GM12874 (cell line): Measurements from ENCODE around the gene TMEM43.

Experiments used
- TF ChIP-seq, protein P1 (sequence below): IDR thresholded peaks from 2 replicates; pipeline ENCODE4 v1.5.1; 2011; ENCODE audit warnings: low read depth, mild to moderate bottlenecking, control low read depth, low read length, moderate library complexity; ENCODE audit not compliant: insufficient read depth

TMEM43 gene

DNA sequence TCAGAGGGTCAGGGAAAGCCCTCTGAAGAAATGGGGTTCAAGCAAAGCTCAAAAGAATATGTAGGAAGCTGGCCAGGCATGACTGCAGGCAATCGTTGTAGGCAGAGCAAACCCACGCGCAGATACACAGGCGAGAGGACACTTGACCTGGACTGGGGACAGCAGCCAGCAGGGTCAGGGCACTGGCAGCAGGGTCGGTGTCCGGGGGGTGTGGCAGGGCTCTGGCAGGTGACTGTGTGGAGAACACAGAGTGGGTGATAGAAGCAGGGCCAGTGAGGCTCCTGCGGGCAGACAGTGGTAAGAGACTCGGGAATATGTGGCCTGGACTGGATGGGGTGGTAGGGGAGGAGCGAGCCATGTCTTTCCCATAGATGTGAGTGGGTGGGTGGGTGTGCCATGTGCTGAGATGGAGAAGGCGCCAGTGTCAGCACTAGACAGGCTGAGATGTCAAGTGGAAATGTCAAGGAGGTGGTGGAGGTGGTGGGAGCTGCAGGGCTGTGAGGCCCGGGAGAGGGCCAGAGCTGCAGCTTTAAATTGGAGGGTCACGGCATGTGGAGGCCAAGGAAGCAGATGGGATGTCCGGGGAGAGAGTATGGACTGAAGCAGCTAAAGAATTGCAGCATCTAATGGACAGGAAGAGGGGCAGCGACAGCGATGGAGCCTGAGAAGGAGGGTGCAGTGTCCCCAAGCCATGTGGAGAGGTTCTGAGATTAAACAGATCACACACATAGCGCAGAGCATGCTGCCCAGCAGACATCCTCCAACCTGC is 13.4 kb downstream of the TMEM43 start:
- TF ChIP-seq, protein P1, sequence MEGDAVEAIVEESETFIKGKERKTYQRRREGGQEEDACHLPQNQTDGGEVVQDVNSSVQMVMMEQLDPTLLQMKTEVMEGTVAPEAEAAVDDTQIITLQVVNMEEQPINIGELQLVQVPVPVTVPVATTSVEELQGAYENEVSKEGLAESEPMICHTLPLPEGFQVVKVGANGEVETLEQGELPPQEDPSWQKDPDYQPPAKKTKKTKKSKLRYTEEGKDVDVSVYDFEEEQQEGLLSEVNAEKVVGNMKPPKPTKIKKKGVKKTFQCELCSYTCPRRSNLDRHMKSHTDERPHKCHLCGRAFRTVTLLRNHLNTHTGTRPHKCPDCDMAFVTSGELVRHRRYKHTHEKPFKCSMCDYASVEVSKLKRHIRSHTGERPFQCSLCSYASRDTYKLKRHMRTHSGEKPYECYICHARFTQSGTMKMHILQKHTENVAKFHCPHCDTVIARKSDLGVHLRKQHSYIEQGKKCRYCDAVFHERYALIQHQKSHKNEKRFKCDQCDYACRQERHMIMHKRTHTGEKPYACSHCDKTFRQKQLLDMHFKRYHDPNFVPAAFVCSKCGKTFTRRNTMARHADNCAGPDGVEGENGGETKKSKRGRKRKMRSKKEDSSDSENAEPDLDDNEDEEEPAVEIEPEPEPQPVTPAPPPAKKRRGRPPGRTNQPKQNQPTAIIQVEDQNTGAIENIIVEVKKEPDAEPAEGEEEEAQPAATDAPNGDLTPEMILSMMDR, result no peak

DNA sequence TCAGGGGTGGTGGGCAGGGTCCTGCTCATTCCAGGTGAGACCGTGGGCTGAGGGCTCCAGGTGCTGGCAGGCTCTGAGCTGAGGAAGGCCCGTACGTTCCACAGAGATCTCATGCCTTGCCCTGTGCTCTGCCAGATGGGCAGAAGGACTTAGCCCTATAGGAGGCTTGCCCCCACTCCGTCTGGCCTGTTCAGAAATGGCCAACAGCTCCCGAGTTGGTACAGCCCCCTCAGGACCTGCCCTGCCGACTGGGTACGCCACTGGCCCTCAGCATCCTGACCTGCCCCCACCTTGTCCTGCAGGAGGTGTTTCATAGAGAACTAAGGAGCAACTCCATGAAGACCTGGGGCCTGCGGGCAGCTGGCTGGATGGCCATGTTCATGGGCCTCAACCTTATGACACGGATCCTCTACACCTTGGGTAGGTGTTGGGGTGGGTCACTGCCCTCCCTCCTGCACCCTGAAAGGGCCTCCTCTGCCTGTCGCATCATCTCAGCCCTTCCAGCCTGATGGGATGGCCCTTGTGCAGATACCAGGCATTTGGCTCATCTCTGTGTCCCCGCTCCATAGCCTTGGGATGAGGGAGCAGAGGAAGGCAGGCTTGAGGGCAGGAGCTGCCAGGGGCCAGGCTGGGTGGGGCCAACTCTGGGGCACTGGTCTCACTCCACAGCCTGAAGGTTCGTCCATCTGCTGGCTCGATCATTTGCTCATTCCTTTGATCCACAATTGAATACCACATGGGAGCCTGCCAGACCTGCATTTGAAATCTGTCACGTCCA is 14.2 kb downstream of the TMEM43 start:
- TF ChIP-seq, protein P1, result no peak

DNA sequence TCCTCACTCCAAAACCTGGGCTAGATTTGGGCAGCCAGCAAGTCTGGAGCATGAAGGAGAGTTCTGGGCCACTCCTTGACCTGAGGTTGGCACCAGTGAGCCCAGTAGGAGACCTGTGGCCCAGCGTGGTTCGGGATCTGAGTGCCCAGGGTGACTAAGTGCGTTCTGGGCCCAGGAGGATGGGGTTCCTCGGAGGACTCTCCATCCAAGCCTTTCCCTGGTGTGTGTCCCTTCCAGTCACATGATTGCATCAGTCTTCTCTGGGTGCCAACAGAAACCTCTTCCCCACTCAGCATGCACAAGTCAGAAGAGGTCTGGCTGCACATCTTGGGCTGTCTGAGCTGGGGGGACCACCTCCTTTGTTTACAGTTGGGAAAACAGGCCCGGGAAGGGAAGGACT is 14.9 kb downstream of the TMEM43 start:
- TF ChIP-seq, protein P1, result no peak

DNA sequence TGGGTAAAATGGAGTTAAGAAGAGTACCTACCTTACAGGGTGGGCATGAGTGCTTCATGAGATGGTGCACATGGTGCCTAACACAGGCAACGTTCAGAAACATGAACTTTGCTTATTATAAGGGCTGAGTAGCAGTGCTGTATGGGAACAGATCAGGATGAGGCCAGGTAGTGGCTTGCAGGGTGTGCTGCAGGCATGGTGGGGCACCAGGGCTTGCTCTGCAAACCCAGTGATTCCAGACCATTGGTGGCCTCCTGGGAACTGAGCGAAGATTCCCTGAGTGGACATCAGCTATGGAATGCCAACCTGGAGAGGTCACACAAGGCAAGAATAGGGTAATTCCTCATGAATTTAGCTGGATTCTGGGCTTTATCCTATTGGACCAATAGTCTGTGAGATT is 15.8 kb downstream of the TMEM43 start:
- TF ChIP-seq, protein P1, result no peak

DNA sequence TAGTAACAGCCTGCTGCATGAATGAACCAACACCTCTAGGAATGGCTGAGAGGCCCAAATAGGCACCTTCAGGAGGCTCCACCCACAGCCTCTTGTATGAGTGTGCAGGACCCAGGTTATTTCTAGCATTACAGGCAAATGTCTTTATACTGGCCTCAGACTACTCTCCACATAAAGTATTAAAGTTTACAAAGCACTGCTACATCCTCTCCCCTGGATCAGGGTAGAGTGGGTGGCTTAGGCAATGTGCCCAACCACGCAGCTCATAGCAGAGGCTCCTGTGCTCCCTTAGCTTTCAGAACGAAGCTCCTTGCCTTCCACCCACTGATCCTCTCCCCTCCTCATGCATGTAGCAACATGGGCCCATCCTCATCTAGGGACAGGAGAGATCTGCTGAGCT is 16.3 kb downstream of the TMEM43 start:
- TF ChIP-seq, protein P1, result no peak

DNA sequence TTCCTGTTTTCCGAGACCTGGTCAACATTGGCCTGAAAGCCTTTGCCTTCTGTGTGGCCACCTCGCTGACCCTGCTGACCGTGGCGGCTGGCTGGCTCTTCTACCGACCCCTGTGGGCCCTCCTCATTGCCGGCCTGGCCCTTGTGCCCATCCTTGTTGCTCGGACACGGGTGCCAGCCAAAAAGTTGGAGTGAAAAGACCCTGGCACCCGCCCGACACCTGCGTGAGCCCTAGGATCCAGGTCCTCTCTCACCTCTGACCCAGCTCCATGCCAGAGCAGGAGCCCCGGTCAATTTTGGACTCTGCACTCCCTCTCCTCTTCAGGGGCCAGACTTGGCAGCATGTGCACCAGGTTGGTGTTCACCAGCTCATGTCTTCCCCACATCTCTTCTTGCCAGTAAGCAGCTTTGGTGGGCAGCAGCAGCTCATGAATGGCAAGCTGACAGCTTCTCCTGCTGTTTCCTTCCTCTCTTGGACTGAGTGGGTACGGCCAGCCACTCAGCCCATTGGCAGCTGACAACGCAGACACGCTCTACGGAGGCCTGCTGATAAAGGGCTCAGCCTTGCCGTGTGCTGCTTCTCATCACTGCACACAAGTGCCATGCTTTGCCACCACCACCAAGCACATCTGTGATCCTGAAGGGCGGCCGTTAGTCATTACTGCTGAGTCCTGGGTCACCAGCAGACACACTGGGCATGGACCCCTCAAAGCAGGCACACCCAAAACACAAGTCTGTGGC is 16.9 kb downstream of the TMEM43 start:
- TF ChIP-seq, protein P1, result no peak
